SU-DHL-6 (cell line): ENCODE data around the gene DOCK3.
"Not testable (repeated sequence)": the region's sequence is repeated elsewhere in the genome, so short reads cannot be mapped to it uniquely, and the experiment has no call there.

ENCODE experiments used
- H2AFZ ChIP-seq: fragments of 200-600 bp; sonication (generic); 2 replicates; pipeline ENCODE4 v1.6.1; 2014; ENCODE audit warnings: low read depth, mild to moderate bottlenecking, moderate library complexity, mixed read lengths, antibody characterized with exemption, low read length; ENCODE audit not compliant: severe bottlenecking
- H3F3A ChIP-seq: fragments of 200-600 bp; shearing (Covaris generic); 2 replicates; pipeline ENCODE4 v1.6.0; 2016; ENCODE audit warnings: antibody characterized with exemption, mild to moderate bottlenecking; ENCODE audit not compliant: insufficient read depth
- H3K27ac ChIP-seq: fragments of 200-600 bp; sonication (generic); 2 replicates; pipeline ENCODE4 v1.5.1; 2016; ENCODE audit warnings: low read depth, mild to moderate bottlenecking, low read length, moderate library complexity, mixed read lengths
- H3K27me3 ChIP-seq: fragments of 200-600 bp; sonication (generic), shearing (Covaris generic); 2 replicates; pipeline ENCODE4 v1.6.0; 2014; ENCODE audit warnings: mild to moderate bottlenecking, low read length
- H3K36me3 ChIP-seq: fragments of 200-600 bp; sonication (generic); 2 replicates; pipeline ENCODE4 v1.6.1; 2014; ENCODE audit warnings: mild to moderate bottlenecking, low read length, mixed read lengths
- H3K4me2 ChIP-seq: fragments of 300-600, 200-600 bp; shearing (Covaris generic), sonication (generic); 2 replicates; pipeline ENCODE4 v1.6.0; 2014; ENCODE audit warnings: low read length, low read depth, mild to moderate bottlenecking; ENCODE audit not compliant: poor library complexity, severe bottlenecking
- H3K4me3 ChIP-seq: fragments of 200-600 bp; sonication (generic); 2 replicates; pipeline ENCODE4 v1.5.1; 2014; ENCODE audit warnings: antibody characterized with exemption, low read length, mild to moderate bottlenecking, mixed read lengths; ENCODE audit not compliant: insufficient read depth, poor library complexity, severe bottlenecking
- H3K79me2 ChIP-seq: fragments of 200-600 bp; sonication (generic); 2 replicates; pipeline ENCODE4 v1.6.1; 2014; ENCODE audit warnings: mild to moderate bottlenecking, low read length, moderate library complexity; ENCODE audit not compliant: insufficient read depth
- H3K9ac ChIP-seq: fragments of 200-600 bp; sonication (generic); 2 replicates; pipeline ENCODE4 v1.7.0; 2014; ENCODE audit warnings: mild to moderate bottlenecking, low read length
- H3K9me2 ChIP-seq: fragments of 200-600 bp; sonication (generic); replicated peaks from 2 replicates; pipeline ENCODE4 v1.6.1; 2014; ENCODE audit warnings: low read length; ENCODE audit not compliant: insufficient read depth
- H3K9me3 ChIP-seq: fragments of 200-600 bp; sonication (generic); 2 replicates; pipeline ENCODE4 v1.6.1; 2014; ENCODE audit warnings: low read length, mixed read lengths; ENCODE audit not compliant: insufficient read depth
- H4K20me1 ChIP-seq: fragments of 200-600 bp; sonication (generic); 2 replicates; pipeline ENCODE4 v1.6.1; 2014; ENCODE audit warnings: low read depth, mild to moderate bottlenecking, antibody characterized with exemption, low read length, moderate library complexity, mixed read lengths
- CTCF ChIP-seq: fragments of 200-600 bp; sonication (generic); IDR thresholded peaks from one replicate; pipeline ENCODE4 v1.5.1; 2017; ENCODE audit warnings: antibody characterized with exemption, mild to moderate bottlenecking, low read length, moderate library complexity; ENCODE audit not compliant: insufficient read depth, poor library complexity, severe bottlenecking
- EZH2phosphoT487 ChIP-seq: fragments of 200-600 bp; sonication (generic), shearing (Covaris generic); conservative IDR thresholded peaks from 2 replicates; pipeline ENCODE4 v1.6.1; 2018; ENCODE audit warnings: mild to moderate bottlenecking, antibody characterized with exemption, low read length, moderate library complexity, mixed read lengths

DOCK3 gene

GRCh38 chr3:50930371-50931208 is 255.9 kb downstream of the DOCK3 start:
- Histone ChIP-seq H3K79me2 (no peaks in the 10 kb centered on the region), H3K9me3 (peaks cover 3% of the 10 kb centered on the region; the same call in 1 of the 2 replicates), H3K9ac (no peak overlapping the region), H3K4me2 (no peak overlapping the region), H3K27ac (no peak overlapping the region), H3K9me2 (no peaks in the 10 kb centered on the region), H3K36me3 (no peaks in the 10 kb centered on the region), H3F3A (no peaks in the 10 kb centered on the region), H4K20me1 (no peaks in the 10 kb centered on the region), H3K27me3 (no peaks in the 10 kb centered on the region), H3K4me3 (no peak overlapping the region), H2AFZ (no peak overlapping the region)
- no peak for TF ChIP-seq EZH2phosphoT487
- TF ChIP-seq CTCF: no peak

GRCh38 chr3:50932918-50933317 is 258.2 kb downstream of the DOCK3 start:
- H3K9ac ChIP-seq, H3K27ac ChIP-seq, H3K36me3 ChIP-seq, H3K9me3 ChIP-seq, H3K79me2 ChIP-seq, H4K20me1 ChIP-seq, H2AFZ ChIP-seq, H3K9me2 ChIP-seq, H3K27me3 ChIP-seq, H3F3A ChIP-seq, H3K4me3 ChIP-seq, H3K4me2 ChIP-seq: not testable (repeated sequence)

DNA sequence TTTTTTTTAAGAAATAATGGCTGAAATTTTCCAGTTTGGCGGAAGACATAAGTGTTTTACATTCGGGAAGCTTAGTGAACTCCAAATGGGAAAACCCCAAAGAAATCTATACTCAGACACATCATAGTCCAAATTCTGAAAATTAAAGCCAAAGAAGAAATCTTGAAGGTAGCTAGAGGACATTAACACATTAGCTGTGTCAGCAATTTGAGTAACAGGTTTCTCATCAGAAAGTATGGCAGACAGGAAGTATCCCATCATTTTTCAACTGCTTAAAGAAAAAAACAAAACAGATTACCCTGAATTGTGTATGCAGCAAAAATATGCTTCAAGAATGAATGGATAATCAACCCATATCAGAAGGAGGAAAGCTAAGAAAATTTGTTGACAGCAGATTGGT is 261.7 kb downstream of the DOCK3 start:
- no peaks in the 10 kb centered on the region for H3K9me2 ChIP-seq

DNA sequence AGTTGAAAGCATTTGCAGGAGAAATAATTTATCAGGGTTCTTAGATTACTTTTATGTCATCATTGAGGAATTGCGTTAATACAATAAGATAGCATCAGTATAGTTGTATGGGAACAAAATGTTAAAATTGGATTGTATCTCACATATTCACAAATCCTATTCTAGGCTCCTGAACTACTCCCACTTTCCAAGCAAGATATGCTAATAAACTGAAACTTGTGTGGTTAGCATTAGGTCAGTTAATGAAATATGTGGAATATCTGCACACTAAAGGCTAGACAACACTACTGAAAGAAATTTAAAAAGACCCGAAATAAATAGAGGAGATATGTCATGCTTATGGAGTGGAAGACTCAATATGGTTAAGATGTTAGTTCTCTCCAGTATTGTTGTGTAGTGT is 272.7 kb downstream of the DOCK3 start:
- no peaks in the 10 kb centered on the region for H3K36me3 ChIP-seq

More for the DNA sequence above, 261.7 kb downstream of the DOCK3 start:
- peaks cover 3% of the 10 kb centered on the region; the same call in 1 of the 2 replicates for H3K9me3 ChIP-seq
- H3K27ac ChIP-seq: no peak overlapping the region
- no peaks in the 10 kb centered on the region for H3K36me3 ChIP-seq
- no peak overlapping the region for H3K4me2 ChIP-seq
- H3F3A ChIP-seq: no peaks in the 10 kb centered on the region
- no peaks in the 10 kb centered on the region for H3K27me3 ChIP-seq
- no peaks in the 10 kb centered on the region for H4K20me1 ChIP-seq
- no peak overlapping the region for H3K9ac ChIP-seq
- no peaks in the 10 kb centered on the region for H3K79me2 ChIP-seq
- no peak overlapping the region for H2AFZ ChIP-seq
- H3K4me3 ChIP-seq: no peak overlapping the region
- TF ChIP-seq EZH2phosphoT487: no peak

More for the DNA sequence above, 272.7 kb downstream of the DOCK3 start:
- Histone ChIP-seq H3K27me3 (no peaks in the 10 kb centered on the region; the same call in 1 of the 2 replicates), H3K9me2 (no peaks in the 10 kb centered on the region), H3K4me2 (no peak overlapping the region), H3K4me3 (no peak overlapping the region), H2AFZ (no peak overlapping the region), H3K79me2 (no peaks in the 10 kb centered on the region), H3K9ac (no peak overlapping the region), H3F3A (no peaks in the 10 kb centered on the region), H3K27ac (no peak overlapping the region), H4K20me1 (no peaks in the 10 kb centered on the region), H3K9me3 (no peaks in the 10 kb centered on the region)
- TF ChIP-seq EZH2phosphoT487: no peak
- no peak for TF ChIP-seq CTCF
